HCT116 (cell line): Measurements from ENCODE around the gene TRMT1.

Source experiments
- CEBPB ChIP-seq: IDR thresholded peaks from 2 replicates; pipeline ENCODE4 v1.6.1; 2012; ENCODE audit warnings: low read depth
- EZH2 ChIP-seq: fragments of 200-600 bp; sonication (generic); IDR thresholded peaks from 2 replicates; pipeline ENCODE4 v1.6.1; 2017; ENCODE audit warnings: antibody characterized with exemption, mixed run types
- JUND ChIP-seq: IDR thresholded peaks from 2 replicates; pipeline ENCODE4 v1.6.1; 2012
- POLR2A ChIP-seq: IDR thresholded peaks from 2 replicates; pipeline ENCODE4 v1.7.0; 2011; ENCODE audit warnings: borderline replicate concordance; ENCODE audit not compliant: insufficient read depth, insufficient read length; ENCODE audit errors: extremely low read depth
- RAD21 ChIP-seq: IDR thresholded peaks from 2 replicates; pipeline ENCODE4 v1.6.1; 2012; ENCODE audit warnings: low read depth, mild to moderate bottlenecking
- REST ChIP-seq: IDR thresholded peaks from 2 replicates; pipeline ENCODE4 v1.6.1; 2012; ENCODE audit warnings: low read depth
- SIN3A ChIP-seq: IDR thresholded peaks from 2 replicates; pipeline ENCODE4 v1.6.1; 2012; ENCODE audit warnings: low read depth
- TCF7L2 ChIP-seq: IDR thresholded peaks from 2 replicates; pipeline ENCODE4 v1.7.0; 2011; ENCODE audit warnings: borderline replicate concordance, inconsistent platforms; ENCODE audit not compliant: insufficient read depth, insufficient read length; ENCODE audit errors: extremely low read depth
- ZBTB33 ChIP-seq: IDR thresholded peaks from 2 replicates; pipeline ENCODE4 v1.6.1; 2011; ENCODE audit warnings: mild to moderate bottlenecking, low read length, moderate library complexity; ENCODE audit not compliant: insufficient replicate concordance; ENCODE audit errors: extremely low read depth
- ZNF274 ChIP-seq: fragments of 200-500 bp; sonication (Bioruptor generic); IDR thresholded peaks from 2 replicates; pipeline ENCODE4 v1.6.1; 2014; ENCODE audit warnings: mild to moderate bottlenecking, low read depth, low read length, inconsistent platforms
- TF ChIP-seq, protein P1 (sequence below), 3 experiments: fragments of 200-600 bp in 1 of 3; sonication (generic) in 1 of 3; IDR thresholded peaks in 2 of 3; conservative IDR thresholded peaks in 1 of 3; 2 replicates each; pipeline ENCODE4 v1.5.1; 2012 to 2017; ENCODE audit warnings: low read depth in 2 of 3, low read length in 2 of 3, antibody characterized with exemption in 1 of 3, borderline replicate concordance in 1 of 3, control low read depth in 1 of 3, mild to moderate bottlenecking in 1 of 3, mixed read lengths in 1 of 3, mixed run types in 1 of 3, moderate library complexity in 1 of 3; ENCODE audit not compliant: insufficient read depth in 1 of 3

DNA sequence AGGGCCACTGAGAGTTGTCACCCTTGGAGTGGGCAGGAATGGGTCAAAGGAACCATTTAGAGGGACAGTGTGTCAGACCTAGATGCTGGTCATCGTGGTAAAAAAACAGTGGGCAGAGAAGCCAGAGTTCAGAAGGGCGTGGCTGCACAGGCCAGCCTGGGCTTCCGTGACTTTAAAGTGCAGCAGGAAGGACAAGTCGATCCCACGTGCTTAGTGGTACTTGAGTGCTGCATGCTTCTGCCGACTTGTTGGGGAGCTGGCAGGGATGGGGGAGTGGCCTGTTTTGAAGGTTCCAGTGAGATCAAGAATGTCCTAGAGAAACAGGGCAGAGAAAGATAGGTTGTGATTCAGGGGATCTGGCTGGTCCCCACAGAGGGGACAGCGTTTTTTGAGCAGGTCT lies 30.9 kb downstream of the TRMT1 start:
- no peak for TF ChIP-seq SIN3A
- no peak for TF ChIP-seq JUND
- TF ChIP-seq REST, result no peak
- TF ChIP-seq, protein P1, sequence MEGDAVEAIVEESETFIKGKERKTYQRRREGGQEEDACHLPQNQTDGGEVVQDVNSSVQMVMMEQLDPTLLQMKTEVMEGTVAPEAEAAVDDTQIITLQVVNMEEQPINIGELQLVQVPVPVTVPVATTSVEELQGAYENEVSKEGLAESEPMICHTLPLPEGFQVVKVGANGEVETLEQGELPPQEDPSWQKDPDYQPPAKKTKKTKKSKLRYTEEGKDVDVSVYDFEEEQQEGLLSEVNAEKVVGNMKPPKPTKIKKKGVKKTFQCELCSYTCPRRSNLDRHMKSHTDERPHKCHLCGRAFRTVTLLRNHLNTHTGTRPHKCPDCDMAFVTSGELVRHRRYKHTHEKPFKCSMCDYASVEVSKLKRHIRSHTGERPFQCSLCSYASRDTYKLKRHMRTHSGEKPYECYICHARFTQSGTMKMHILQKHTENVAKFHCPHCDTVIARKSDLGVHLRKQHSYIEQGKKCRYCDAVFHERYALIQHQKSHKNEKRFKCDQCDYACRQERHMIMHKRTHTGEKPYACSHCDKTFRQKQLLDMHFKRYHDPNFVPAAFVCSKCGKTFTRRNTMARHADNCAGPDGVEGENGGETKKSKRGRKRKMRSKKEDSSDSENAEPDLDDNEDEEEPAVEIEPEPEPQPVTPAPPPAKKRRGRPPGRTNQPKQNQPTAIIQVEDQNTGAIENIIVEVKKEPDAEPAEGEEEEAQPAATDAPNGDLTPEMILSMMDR (IDR thresholded peaks at IDR 0.05 in 2 of 3, conservative IDR thresholded peaks at IDR 0.05 in 1 of 3; ENCODE audit: borderline replicate concordance in 1 of 3, insufficient read depth in 1 of 3, low read depth in 2 of 3, low read length in 2 of 3), result no peak
- TF ChIP-seq EZH2, result no peak
- TF ChIP-seq RAD21, result no peak
- TF ChIP-seq CEBPB, result no peak
- TF ChIP-seq ZBTB33, result no peak
- no peak for TF ChIP-seq POLR2A
- TF ChIP-seq TCF7L2, result no peak
- TF ChIP-seq ZNF274, result no peak
